MM.1S (cell line): ENCODE data around the gene LUC7L.
"Not testable (repeated sequence)": the region's sequence is repeated elsewhere in the genome, so short reads cannot be mapped to it uniquely, and the experiment has no call there.

Experiments
- DNase-seq: peaks from one replicate; pipeline ENCODE4 v3.0.0-alpha.2; 2015
- H2AFZ ChIP-seq: fragments of 300-600 bp; sonication (generic); 2 replicates; pipeline ENCODE4 v1.6.0; 2016; ENCODE audit warnings: antibody characterized with exemption, low read length
- H3F3A ChIP-seq: fragments of 300-600 bp; sonication (generic); 2 replicates; pipeline ENCODE4 v1.6.1; 2016; ENCODE audit warnings: mild to moderate bottlenecking, antibody characterized with exemption, low read length, moderate library complexity, mixed read lengths; ENCODE audit not compliant: insufficient read depth
- H3K27ac ChIP-seq: fragments of 300-600 bp; sonication (generic); 2 replicates; pipeline ENCODE4 v1.5.1; 2016; ENCODE audit warnings: mild to moderate bottlenecking, low read length
- H3K27me3 ChIP-seq: fragments of 300-600 bp; sonication (generic); replicated peaks from 2 replicates; pipeline ENCODE4 v1.6.0; 2016; ENCODE audit warnings: low read length; ENCODE audit not compliant: insufficient read depth
- H3K36me3 ChIP-seq: fragments of 300-600 bp; sonication (generic); replicated peaks from 2 replicates; pipeline ENCODE4 v1.6.1; 2016; ENCODE audit warnings: mild to moderate bottlenecking, low read length, mixed read lengths; ENCODE audit not compliant: insufficient read depth
- H3K4me1 ChIP-seq: fragments of 300-600 bp; sonication (generic); 2 replicates; pipeline ENCODE4 v1.6.1; 2016; ENCODE audit warnings: low read length, mixed read lengths
- H3K4me2 ChIP-seq: fragments of 300-600 bp; sonication (generic); 2 replicates; pipeline ENCODE4 v1.6.0; 2016; ENCODE audit warnings: low read depth, low read length
- H3K4me3 ChIP-seq: fragments of 300-600 bp; sonication (generic); 2 replicates; pipeline ENCODE4 v1.5.1; 2016; ENCODE audit warnings: low read length, mixed read lengths
- H3K79me2 ChIP-seq: fragments of 300-600 bp; sonication (generic); 2 replicates; pipeline ENCODE4 v1.6.1; 2016; ENCODE audit warnings: mixed run types, low read length, mixed read lengths
- H3K9ac ChIP-seq: fragments of 300-600 bp; sonication (generic); 2 replicates; pipeline ENCODE4 v1.6.1; 2016; ENCODE audit warnings: low read length, mixed read lengths
- H3K9me2 ChIP-seq: fragments of 300-600 bp; sonication (generic); replicated peaks from 2 replicates; pipeline ENCODE4 v1.6.1; 2016; ENCODE audit warnings: mild to moderate bottlenecking, low read length, mixed read lengths; ENCODE audit not compliant: insufficient read depth
- H3K9me3 ChIP-seq: fragments of 300-600 bp; sonication (generic); replicated peaks from 2 replicates; pipeline ENCODE4 v1.6.1; 2016; ENCODE audit warnings: mild to moderate bottlenecking, low read length, mixed read lengths; ENCODE audit not compliant: insufficient read depth
- H4K20me1 ChIP-seq: fragments of 300-600 bp; sonication (generic); 2 replicates; pipeline ENCODE4 v1.6.1; 2016; ENCODE audit warnings: mild to moderate bottlenecking, low read length, moderate library complexity, mixed read lengths; ENCODE audit not compliant: insufficient read depth
- CTCF ChIP-seq: fragments of 300-600 bp; sonication (generic); IDR thresholded peaks from 2 replicates; pipeline ENCODE4 v1.5.1; 2016; ENCODE audit warnings: antibody characterized with exemption, low read length, mixed read lengths
- EZH2 ChIP-seq: fragments of 300-600 bp; sonication (generic); optimal IDR thresholded peaks from 2 replicates; pipeline ENCODE3; 2017; ENCODE audit warnings: low read depth, mild to moderate bottlenecking, antibody characterized with exemption, low read length, mixed read lengths
- EZH2phosphoT487 ChIP-seq: fragments of 300-600 bp; sonication (generic); IDR thresholded peaks from 2 replicates; pipeline ENCODE4 v1.6.1; 2018; ENCODE audit warnings: antibody characterized with exemption, low read length

Gene LUC7L

GRCh38 chr16:165539-166374 lies 63.5 kb downstream of the LUC7L start, which contains the start of gene HBM:
Gene HBM (plus strand): TSS chr16:165978. CDS start chr16:165998, 20 bp downstream.
- Histone ChIP-seq H3K9me3 (no peaks in the 10 kb centered on the region), H3K4me2 (no peak within 1 kb of the TSS), H3F3A (no peaks in the 10 kb centered on the region), H3K79me2 (no peaks in the 10 kb centered on the region), H3K27ac (no peak within 1 kb of the TSS), H4K20me1 (no peaks in the 10 kb centered on the region), H2AFZ (no peak within 1 kb of the TSS), H3K36me3 (no peaks in the 10 kb centered on the region), H3K9me2 (no peaks in the 10 kb centered on the region), H3K4me3 (no peak within 1 kb of the TSS), H3K4me1 (no peaks in the 10 kb centered on the region), H3K27me3 (peaks cover 52% of the 10 kb centered on the region), H3K9ac (no peak within 1 kb of the TSS)
- TF ChIP-seq EZH2 (no peak), CTCF (no peak), EZH2phosphoT487 (no peak)
- no peak for DNase-seq

GRCh38 chr16:164827-165538 lies 64.3 kb downstream of the LUC7L start:
- Histone ChIP-seq H3K27me3 (peaks cover 53% of the 10 kb centered on the region), H2AFZ (no peak overlapping the region), H3K27ac (no peak overlapping the region), H3K4me1 (no peaks in the 10 kb centered on the region), H3K79me2 (no peaks in the 10 kb centered on the region), H3K36me3 (no peaks in the 10 kb centered on the region), H3K9me3 (no peaks in the 10 kb centered on the region), H3K9me2 (no peaks in the 10 kb centered on the region), H3F3A (no peaks in the 10 kb centered on the region), H3K4me2 (no peak overlapping the region), H3K4me3 (no peak overlapping the region), H3K9ac (no peak overlapping the region), H4K20me1 (no peaks in the 10 kb centered on the region)
- no peak for DNase-seq
- no peak for TF ChIP-seq EZH2phosphoT487
- TF ChIP-seq EZH2 = no peak
- TF ChIP-seq CTCF = no peak

- not testable (repeated sequence) for H3K9me2 ChIP-seq, H3F3A ChIP-seq, H3K9me3 ChIP-seq, H3K4me3 ChIP-seq, H3K36me3 ChIP-seq, H3K79me2 ChIP-seq, H3K4me1 ChIP-seq, H4K20me1 ChIP-seq, H3K9ac ChIP-seq, H2AFZ ChIP-seq, H3K4me2 ChIP-seq, H3K27ac ChIP-seq, DNase-seq
- peaks cover 58% of the 10 kb centered on the region for H3K27me3 ChIP-seq
These were observed 65.0 kb downstream of the LUC7L start for GRCh38 chr16:164134-164823.

- H3K9me3 ChIP-seq, H3F3A ChIP-seq, H3K27ac ChIP-seq, H2AFZ ChIP-seq, H3K4me3 ChIP-seq, H3K4me2 ChIP-seq, H3K36me3 ChIP-seq, H3K4me1 ChIP-seq, H4K20me1 ChIP-seq, H3K9me2 ChIP-seq, H3K9ac ChIP-seq, H3K79me2 ChIP-seq, DNase-seq: not testable (repeated sequence)
- H3K27me3 ChIP-seq = peaks cover 60% of the 10 kb centered on the region
These were observed 65.6 kb downstream of the LUC7L start for GRCh38 chr16:163696-164095.

GRCh38 chr16:163139-163538 lies 66.1 kb downstream of the LUC7L start:
- not testable (repeated sequence) for H2AFZ ChIP-seq, H3K79me2 ChIP-seq, H3K9me3 ChIP-seq, H3K27ac ChIP-seq, H4K20me1 ChIP-seq, H3K9ac ChIP-seq, DNase-seq, H3K4me1 ChIP-seq, H3K4me3 ChIP-seq, H3K36me3 ChIP-seq, H3K9me2 ChIP-seq, H3F3A ChIP-seq, H3K4me2 ChIP-seq
- H3K27me3 ChIP-seq = peaks cover 66% of the 10 kb centered on the region
